Measurements from ENCODE around the gene DSCAM.

DNA sequence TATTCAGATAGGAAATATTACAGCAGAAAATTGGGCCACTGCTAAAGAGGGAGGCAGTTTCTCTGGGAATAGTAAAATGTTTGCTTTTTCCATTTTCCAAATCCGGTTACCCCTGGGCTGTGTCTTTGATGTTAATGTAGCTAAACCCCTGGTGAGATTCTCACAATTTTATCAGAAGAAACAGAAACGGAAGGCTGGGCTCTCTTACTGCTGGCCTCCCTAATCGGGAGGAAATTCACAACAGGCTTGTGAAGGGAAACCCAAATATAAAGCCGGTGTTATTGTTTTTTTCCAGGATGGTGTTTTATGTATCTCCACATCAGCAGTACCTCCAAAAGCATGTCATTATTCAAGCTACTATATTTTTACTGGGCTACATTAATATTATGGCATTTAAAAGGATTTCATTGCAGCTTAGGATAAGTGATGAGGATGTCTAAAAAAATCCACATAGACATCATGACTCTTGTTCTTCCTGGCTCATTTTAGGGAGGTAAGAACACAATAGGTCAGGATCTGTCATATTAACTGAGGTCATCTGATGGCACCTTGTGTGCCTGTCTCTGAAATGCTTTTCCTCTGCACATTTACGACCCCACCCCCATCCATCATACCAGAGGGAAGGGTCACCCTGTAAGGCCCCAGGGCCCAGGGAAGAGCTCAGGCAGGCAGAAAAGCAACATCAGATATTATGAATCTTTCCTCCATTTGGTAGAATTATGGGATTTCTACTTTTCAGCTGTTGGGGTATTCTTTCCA lies 158.7 kb downstream of the DSCAM start:
- TF ChIP-seq POLR2AphosphoS5 (IDR thresholded peaks at IDR 0.05; ENCODE audit: low read depth, low read length) (no peak), POLR2A (IDR thresholded peaks at IDR 0.05; ENCODE audit: low read depth, low read length) (no peak)
